Neural cell (in vitro differentiated cells): Measurements from ENCODE around the gene METTL24.

ENCODE experiments used
- TAF1 ChIP-seq: IDR thresholded peaks from 2 replicates; pipeline ENCODE4 v1.6.1; 2012; ENCODE audit warnings: low read depth
- TF ChIP-seq, protein P1 (sequence below): fragments of 450-650 bp; IDR thresholded peaks from 2 replicates; pipeline ENCODE4 v1.5.1; 2014; ENCODE audit warnings: antibody characterized with exemption, mild to moderate bottlenecking, moderate library complexity; ENCODE audit not compliant: poor library complexity, severe bottlenecking

- TF ChIP-seq, protein P1, sequence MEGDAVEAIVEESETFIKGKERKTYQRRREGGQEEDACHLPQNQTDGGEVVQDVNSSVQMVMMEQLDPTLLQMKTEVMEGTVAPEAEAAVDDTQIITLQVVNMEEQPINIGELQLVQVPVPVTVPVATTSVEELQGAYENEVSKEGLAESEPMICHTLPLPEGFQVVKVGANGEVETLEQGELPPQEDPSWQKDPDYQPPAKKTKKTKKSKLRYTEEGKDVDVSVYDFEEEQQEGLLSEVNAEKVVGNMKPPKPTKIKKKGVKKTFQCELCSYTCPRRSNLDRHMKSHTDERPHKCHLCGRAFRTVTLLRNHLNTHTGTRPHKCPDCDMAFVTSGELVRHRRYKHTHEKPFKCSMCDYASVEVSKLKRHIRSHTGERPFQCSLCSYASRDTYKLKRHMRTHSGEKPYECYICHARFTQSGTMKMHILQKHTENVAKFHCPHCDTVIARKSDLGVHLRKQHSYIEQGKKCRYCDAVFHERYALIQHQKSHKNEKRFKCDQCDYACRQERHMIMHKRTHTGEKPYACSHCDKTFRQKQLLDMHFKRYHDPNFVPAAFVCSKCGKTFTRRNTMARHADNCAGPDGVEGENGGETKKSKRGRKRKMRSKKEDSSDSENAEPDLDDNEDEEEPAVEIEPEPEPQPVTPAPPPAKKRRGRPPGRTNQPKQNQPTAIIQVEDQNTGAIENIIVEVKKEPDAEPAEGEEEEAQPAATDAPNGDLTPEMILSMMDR, result no peak
- TF ChIP-seq TAF1, result no peak
Measured at GRCh38 chr6:110246378-110246777, 111.8 kb downstream of the METTL24 start.
